ENCODE data around the gene ZMYND12.

- TF ChIP-seq CTCF (conservative IDR thresholded peaks at IDR 0.05 in 1 of 2, IDR thresholded peaks at IDR 0.05 in 1 of 2; ENCODE audit: low read depth in 1 of 2, low read length in 2 of 2) (no peak), EZH2 (IDR thresholded peaks at IDR 0.05; ENCODE audit: low read length, missing control alignments) (no peak)
Measured at GRCh38 chr1:42434340-42434739, 21.5 kb downstream of the ZMYND12 start.
